Stimulated activated CD4-positive, alpha-beta T cell treated with anti-CD3 and anti-CD28 coated beads, Interleukin-2, amount 100 ng/mL, for 24 hours (primary cell): ENCODE data around the gene FFAR1.

ENCODE experiments used
- DNase-seq, 2 donors: peaks; one replicate each; pipeline ENCODE4 v3.0.0-alpha.2; 2020

The FFAR1 gene, protein sequence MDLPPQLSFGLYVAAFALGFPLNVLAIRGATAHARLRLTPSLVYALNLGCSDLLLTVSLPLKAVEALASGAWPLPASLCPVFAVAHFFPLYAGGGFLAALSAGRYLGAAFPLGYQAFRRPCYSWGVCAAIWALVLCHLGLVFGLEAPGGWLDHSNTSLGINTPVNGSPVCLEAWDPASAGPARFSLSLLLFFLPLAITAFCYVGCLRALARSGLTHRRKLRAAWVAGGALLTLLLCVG (N-terminal part only)

DNA sequence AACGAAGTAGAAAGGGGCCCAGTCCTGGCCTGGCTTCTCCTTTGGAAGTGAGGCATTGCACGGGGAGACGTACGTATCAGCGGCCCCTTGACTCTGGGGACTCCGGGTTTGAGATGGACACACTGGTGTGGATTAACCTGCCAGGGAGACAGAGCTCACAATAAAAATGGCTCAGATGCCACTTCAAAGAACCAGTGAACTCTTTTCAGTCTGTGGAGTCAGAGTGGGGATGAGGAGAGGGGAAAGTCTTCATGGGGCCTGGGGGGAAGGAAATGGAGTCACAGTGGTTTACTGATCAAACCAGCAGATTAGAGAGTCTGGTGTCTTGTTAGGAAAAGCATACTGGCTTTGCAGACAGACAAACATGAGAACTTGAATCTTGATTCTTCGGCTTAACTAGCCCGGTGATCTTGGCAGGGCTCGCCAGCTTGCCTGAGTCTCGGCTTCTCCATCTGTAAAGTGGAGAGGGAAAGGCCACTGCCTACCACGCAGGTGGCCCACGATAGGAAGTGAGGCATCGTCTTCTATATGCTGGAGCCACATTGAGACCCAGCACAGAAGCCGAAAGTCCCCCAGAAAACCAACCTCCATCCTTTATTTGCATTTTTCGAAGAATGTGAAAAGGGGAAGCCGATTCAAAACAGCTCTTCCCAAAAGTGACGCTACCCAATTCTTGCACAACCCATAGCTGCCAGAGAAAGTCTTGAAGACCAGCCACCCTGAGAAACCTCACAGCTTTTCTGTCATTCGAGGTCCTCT is at the start of gene FFAR1:
Gene FFAR1, plus strand, starts transcription at position 732 of the 759 bp plus-strand sequence. CDS start 3,650 bp downstream, outside the sequence.
- DNase-seq, result peak; percentile 50 to 58

DNA sequence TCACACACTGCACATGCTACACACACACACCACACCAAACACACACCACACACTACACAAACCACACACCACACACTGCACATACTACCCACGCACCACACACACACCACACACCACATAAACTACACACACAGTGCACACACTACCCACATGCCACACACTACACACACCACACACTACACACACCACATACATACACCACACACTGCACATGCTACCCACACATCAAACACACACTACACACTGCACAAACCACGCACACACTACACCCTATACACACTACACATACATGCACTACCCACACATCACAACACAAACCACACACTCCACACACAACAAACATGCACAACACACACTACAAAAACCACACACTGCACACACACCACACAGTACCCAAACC is 49.8 kb upstream of the FFAR1 start:
- DNase-seq, result no peak

DNA sequence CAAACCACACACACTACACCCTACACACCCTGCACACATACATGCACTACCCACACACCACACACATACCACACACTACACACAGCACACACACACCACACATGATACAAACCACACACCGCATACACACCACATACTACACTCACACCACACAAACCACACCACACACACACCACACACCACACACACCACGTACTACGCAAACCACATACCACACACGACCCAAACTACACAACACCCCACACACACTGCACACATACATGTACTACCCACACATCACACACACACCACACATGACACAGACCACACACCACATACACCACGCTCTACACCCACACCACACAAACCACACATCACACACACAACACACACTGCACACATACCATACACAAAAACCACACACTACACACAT is 49.1 kb upstream of the FFAR1 start:
- no peak for DNase-seq

DNA sequence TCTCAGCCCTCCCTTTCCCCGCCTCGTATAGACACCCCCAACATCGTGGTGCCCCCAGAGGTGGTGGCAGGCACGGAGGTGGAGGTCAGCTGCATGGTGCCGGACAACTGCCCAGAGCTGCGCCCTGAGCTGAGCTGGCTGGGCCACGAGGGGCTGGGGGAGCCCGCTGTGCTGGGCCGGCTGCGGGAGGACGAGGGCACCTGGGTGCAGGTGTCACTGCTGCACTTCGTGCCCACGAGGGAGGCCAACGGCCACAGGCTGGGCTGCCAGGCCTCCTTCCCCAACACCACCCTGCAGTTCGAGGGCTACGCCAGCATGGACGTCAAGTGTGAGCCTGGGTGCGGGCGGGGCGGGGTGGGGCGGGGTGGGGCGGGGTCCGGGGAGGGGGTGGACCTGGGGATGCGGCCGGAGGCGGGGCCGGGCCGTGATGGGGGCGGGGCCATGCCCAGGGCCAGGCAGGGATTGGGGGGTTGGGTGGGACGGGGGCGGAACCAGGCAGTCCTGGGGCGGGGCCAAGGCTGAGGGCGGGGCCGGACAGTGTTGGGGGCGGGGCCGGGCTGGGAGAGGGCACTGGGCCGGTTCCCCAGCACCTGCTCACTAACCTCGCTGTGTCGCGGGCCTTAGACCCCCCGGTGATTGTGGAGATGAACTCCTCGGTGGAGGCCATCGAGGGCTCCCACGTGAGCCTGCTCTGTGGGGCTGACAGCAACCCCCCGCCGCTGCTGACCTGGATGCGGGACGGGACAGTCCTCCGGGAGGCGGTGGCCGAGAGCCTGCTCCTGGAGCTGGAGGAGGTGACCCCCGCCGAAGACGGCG is 48.0 kb upstream of the FFAR1 start:
- peak in 1 of 2 donors; percentile 21 for DNase-seq

DNA sequence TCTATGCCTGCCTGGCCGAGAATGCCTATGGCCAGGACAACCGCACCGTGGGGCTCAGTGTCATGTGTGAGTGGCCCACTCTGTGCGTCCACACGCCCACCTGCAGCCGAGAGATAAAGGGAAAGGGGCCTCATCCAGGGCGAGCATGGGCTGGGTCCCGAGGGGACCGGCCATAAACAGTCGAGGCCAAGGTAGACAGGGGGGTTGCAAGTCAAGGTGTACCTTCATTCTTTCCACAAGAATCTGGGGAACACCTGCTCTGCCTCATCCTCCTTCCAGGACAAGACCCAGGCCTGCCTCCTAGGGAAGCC is 47.4 kb upstream of the FFAR1 start:
- no peak for DNase-seq

DNA sequence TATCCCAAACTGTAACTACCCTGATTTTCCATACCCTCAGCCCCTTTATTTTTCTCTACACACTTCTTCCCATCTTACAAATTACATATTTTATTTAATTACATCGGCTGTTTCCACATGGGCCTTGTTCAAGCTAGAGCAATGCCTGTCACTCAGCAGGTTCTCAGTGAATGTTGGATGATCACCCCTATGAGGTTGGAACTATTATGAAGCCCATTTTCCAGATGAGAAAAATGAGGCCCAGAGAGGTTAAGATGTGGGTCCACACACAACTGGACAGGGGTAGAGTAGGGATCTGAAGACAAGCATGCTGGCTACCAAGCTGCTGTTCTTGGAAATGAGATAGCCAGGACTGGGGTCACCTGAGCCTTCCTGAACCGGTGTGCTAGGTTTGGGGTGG is 45.7 kb upstream of the FFAR1 start:
- DNase-seq, result no peak

DNA sequence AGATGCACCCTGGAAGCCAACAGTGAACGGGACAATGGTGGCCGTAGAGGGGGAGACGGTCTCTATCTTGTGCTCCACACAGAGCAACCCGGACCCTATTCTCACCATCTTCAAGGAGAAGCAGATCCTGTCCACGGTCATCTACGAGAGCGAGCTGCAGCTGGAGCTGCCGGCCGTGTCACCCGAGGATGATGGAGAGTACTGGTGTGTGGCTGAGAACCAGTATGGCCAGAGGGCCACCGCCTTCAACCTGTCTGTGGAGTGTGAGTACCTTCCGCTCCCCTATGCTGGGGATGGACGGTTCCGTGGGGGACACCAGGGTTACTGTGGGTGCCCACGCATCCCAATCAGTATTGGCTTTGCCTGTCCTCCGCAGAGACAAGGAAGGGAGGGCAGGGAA is 45.3 kb upstream of the FFAR1 start:
- no peak for DNase-seq

DNA sequence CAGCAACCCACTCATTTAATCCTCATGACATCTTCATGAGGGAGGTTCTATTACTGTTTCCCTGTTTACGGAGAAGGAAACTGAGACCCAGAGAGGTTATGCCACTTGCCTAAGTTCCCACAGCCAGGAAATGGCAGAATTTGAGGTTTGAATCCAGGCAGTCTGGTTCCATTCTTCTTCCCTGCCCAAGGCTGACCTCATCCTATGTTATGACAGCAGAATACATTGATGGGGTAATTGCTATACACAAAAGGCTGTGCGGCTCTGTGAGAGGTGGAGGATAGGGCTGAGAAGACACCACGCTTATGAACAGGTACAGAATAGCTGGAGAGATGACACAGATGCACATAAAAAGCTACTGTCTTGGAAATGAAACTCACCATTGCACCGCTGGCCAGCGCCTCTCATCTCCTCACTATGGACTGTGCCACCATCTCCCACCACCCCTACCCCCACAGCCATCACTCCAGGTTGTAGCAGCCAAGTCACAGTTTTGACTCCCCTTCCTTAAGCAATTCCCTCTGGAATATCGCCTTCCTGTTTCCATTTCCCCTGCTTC is 44.3 kb upstream of the FFAR1 start:
- no peak for DNase-seq

DNA sequence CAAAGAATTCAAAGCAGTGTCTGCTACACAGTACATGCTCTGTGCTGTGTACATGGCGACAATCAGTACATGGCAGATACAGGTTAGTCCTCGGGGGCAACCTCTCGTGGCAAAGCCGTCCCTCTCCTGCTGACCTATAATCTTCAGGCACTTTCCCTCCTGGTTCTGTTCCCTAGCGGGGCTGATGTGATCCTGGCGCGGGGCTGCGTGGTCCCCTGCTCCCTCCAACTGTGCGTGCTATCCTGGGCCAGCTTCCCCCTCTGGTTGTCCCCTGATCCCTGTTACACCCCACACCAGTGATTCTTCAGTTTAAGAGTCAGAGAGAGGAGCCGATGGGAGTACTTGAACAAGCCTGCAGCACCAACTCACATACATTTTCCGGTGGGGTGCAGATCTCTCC is 43.7 kb upstream of the FFAR1 start:
- DNase-seq, result no peak

DNA sequence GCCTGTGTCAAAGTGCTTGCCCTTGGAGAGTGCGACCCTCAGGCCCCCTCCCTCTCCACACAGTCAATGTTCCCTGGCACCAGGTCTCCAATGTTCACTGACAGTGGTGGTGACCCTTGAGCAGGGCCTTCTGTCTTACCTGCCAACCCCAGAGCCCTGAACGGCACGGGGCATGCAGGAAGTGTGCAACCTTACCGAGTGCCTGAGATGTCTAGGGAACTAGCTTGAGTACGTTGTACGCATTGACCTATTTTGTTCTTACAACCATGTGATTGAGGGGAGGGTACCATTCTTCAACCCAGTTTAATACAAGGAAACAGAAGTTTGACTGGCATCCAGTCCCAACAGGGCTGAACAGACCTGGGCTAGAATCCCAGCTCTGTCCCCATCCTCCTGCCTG is 42.5 kb upstream of the FFAR1 start:
- no peak for DNase-seq

DNA sequence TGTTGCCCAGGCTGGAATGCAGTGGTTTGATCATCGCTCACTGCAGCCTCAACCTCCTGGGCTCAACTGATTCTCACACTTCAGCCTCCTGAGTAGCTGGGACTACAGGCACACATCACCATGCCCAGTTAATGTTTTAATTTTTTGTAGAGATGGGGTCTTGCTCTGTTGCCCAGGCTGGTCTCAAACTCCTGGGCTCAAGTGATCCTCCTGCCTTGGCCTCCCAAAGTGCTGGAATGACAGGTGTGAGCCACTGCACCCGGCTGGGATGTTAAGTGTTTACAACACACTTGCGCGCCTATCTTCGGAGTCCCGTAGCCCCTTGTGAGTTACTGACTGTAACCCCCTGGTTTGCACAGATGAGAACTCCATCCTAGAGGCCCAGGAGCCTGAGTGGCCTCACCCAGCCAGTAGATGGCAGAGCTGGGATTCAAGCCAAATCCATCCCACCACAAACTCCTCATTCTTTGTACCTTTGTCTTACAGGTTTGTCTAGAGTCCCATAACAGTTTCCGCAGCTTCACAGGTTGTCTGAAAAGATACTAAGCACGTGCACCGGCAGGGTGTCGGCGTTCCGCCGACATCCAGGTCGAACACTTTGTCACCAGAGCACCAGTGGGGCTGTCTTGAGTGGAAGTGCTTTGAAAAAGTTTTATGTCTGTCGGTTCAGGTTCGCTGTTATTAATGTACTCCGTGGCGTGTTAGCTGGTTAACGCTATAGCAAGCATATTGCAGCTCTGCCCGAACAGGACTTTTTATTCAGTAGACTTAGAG is 41.0 kb upstream of the FFAR1 start:
- DNase-seq, result no peak

DNA sequence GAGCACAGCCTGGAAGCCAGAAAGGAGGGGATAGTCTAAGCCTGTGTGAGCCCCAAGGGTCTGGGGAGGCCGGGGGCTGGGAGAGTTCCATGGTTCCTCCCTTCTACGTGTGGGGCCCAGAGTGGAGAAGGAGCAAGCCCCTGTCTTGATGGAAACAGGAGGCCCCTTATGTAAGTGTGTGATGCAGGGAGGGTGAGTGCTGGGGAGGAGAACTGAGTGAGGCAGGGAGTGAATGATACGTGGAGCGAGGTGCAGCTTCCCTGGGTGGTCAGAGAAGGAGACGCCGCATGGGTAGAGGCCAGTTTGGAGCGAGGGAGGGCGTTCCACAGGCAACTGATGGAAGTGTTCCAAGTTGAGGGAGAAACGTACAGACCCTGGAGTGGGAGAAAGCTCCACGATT is 39.8 kb upstream of the FFAR1 start:
- DNase-seq, result no peak

DNA sequence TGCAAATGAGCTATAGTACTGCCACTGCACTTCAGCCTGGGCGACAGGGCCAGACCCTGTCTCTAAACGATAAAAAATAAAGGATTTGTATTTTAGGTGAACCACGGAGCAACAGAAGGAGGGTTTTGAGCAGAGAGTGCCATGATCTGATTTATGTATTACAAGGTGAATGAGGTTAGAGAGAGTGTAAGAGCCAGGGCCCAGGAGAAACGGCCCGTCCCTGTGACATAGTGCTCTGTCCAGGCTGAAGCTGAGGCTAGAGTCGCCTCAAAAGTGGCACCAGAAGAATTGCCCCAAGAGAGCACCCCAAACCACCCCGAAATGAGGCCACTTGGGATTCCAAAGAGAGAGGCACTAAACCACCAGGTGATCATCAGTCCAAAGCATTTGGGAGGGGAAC is 38.8 kb upstream of the FFAR1 start:
- DNase-seq, result no peak

DNA sequence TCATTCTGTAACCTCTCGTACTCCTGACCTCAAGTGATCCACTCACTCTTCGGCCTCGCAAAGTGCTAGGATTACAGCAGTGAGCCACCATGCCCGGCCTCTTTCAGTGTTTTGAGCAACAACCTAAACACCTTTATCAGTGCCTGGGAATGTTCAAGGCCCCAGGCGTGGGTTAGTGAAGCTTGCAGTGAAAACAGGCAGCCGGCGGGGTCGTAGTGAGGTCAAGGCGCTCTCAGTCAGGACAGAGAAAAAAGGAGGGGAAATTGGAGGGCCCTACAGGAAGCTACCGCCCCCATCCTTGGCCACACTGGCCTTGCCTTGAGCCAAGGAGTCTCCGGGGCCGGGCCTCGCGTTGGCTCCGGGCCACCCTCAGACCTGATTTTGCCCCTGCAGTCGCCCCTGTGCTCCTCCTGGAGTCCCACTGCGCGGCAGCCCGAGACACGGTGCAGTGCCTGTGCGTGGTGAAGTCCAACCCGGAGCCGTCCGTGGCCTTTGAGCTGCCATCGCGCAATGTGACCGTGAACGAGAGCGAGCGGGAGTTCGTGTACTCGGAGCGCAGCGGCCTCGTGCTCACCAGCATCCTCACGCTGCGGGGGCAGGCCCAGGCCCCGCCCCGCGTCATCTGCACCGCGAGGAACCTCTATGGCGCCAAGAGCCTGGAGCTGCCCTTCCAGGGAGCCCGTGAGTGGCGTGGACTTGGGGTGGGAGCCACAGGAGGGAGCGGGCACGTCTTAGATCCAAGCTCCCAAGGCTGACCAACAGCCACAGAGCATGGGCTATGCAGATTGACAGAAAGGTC is 38.0 kb upstream of the FFAR1 start:
- no peak for DNase-seq

DNA sequence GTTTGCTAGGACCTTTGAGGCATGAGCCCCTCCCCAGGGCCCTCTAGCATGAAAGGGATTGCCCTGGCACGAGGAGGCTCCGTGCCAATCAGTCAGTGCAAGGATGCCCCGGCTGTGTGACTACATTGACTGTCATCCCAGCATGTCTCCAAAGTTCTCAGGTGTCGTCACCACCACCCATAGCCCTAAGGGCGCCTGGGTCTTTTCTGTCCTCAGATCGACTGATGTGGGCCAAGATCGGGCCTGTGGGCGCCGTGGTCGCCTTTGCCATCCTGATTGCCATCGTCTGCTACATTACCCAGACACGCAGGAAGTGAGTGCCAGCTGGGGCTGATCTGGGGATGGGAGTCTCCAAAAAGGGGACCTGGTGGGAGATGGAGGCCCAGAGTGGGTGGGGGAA is 37.4 kb upstream of the FFAR1 start:
- DNase-seq, result no peak

DNA sequence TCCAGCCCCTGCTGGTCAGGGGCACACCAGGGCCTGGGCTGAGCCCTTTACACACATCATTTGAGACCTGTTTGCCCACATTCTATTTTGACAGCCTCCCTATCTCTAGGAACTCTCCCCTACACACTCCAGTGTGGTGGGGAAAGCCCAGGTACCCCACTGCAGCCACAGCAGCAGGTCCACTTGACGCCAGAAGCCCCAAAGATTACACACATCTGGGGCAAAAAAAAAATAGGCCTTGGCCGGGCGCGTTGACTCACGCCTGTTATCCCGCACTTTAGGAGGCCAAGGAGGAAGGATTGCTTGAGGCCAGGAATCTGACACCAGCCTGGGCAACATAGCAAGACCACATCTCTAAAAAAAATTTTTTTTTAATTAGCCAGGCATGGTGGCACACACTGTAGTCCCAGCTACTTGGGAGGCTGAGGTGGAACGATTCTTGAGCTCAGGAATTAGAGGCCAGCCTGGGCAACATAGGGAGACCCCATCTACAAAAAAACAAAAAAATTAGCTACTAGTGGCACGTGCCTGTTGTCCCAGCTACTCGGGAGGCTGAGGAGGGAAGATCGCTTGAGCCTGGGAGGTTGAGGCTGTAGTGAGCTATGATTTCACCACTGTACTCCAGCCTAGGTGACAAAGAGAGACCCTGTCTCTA is 36.8 kb upstream of the FFAR1 start:
- DNase-seq, result no peak

DNA sequence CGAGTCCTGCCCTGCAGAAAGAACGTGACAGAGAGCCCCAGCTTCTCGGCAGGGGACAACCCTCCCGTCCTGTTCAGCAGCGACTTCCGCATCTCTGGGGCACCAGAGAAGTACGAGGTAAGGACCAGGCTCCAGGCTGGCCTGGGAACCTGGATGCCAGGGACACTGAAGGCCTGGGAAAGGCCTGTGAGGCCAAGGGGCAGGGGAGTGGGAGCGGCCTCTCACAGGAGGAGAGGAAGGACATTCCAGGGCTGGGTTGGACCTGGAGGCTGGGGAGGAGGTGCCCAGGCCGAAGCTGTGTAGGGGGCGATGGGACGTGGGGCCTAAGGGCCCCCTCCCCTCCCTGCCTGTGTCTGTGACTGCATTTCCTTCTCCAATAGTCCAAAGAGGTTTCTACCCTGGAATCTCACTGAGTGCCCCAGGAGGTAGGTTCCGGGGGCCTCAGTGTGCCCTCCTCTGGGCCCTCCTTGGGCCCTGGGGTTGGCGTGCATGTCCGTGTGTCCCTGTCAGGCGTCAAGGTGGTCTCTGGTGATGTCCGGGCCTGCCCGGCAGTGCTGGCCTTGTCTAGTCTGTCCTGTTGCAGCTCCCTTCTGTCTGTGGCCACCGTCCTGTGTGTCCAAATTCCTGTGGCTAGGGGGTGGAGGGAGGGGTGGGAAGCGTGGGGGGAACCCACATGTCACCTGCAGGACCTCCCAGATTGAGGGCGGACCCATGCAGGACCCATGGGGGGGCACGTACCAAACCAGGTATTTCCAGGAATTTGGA is 35.6 kb upstream of the FFAR1 start:
- no peak for DNase-seq

DNA sequence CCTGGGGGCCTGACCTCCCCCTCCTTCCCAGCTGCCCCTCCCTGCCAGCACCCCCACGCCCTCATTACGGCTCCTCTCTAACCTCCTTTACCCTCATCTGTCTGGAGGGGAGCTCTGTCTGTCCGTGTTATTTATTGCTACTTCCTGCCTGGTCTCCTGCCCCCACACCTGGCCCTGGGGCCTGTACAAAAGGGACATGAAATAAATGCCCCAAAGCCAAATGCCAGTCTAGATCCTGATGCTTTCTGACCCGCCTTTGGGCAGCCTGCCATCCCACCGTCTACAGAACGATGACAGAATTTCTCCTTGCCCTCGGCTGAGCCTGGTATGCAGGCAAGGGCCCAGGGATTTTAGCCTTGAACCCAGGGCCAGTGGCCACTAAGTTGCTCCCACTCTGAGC is 34.1 kb upstream of the FFAR1 start:
- no peak for DNase-seq

DNA sequence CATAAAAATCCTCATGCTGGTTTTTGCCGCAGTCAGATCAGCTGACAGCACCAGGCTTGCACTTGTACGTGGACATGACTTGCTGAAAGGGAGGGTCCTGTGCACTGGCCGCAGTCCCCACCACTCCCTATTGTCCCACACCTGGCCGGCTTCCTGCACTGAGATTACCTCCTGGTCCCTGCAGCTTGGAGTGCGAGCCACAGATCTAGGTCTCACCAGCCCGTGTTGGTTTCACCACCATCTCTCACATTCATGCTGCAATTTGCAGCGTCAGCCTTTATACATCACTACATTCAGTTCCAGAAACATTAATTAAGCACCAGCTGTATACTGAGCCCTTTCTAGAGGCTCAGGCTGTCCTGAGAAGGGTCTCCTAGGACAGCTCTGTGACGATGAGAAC is 33.7 kb upstream of the FFAR1 start:
- DNase-seq, result no peak

DNA sequence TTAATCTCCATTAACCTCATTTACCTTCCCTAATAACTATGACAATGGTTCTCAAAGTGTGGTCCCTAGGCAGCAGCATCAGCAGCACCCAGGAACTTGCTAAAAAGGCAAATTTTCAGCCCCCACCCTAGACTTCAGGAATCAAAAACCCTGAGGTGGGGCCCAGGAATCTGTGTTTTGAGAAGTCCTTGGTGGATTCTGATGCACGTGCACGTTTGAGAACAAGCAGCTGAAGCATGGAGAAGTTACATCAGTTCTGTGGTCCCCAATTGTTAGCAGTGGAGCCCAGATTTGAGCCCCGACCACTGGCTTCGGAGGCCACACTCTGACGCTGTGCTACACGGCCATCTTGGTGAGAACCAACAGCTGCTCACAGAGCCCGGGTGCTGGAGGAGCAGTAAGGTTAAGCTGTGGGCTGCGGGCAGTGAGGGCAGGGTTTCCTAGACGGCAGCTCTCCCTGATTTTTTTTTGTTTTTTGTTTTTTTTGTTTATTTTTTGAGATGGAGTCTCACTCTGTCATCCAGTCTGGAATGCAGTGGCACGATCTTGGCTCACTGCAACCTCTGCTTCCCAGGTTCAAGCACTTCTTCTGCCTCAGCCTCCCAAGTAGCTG is 32.7 kb upstream of the FFAR1 start:
- no peak for DNase-seq
